Measurements from ENCODE around the gene SLC24A3.

GRCh38 chr20:19742974-19743639, 530.7 kb downstream of the SLC24A3 start:
- TF ChIP-seq CTCF (IDR thresholded peaks at IDR 0.05) = no peak
- TF ChIP-seq EP300 (IDR thresholded peaks at IDR 0.05) = peak in 1 of 4 donors; percentile 61

Data from upper lobe of left lung (tissue), 4 donors.